ENCODE results near the gene RPS19.

Gene RPS19

GRCh38 chr19:41876847-41877832 is 17.1 kb downstream of the RPS19 start, which contains the start of gene CD79A:
Gene CD79A, plus strand, starts transcription at chr19:41877279. Its CDS starts 26 bp downstream, at chr19:41877305.
- TF ChIP-seq CTCF (IDR thresholded peaks at IDR 0.05; ENCODE audit: borderline replicate concordance, control extremely low read depth, extremely low read depth, insufficient read depth, missing control alignments): no peak
- in situ Hi-C loops (cut with MboI; ENCODE audit: low sequenced_read_pairs, unreplicated experiment): no loop called here
- DNase-seq (ENCODE audit: low spot score): peak; percentile 84

GRCh38 chr19:41877916-41878905 is 18.2 kb downstream of the RPS19 start:
- DNase-seq (ENCODE audit: low spot score): peak; percentile 77
- in situ Hi-C loops (cut with MboI; ENCODE audit: low sequenced_read_pairs, unreplicated experiment): no loop called here
- no peak for TF ChIP-seq CTCF (IDR thresholded peaks at IDR 0.05; ENCODE audit: borderline replicate concordance, control extremely low read depth, extremely low read depth, insufficient read depth, missing control alignments)

GRCh38 chr19:41879080-41879479 is 19.0 kb downstream of the RPS19 start:
- DNase-seq (ENCODE audit: low spot score): no peak
- no peak for TF ChIP-seq CTCF (IDR thresholded peaks at IDR 0.05; ENCODE audit: borderline replicate concordance, control extremely low read depth, extremely low read depth, insufficient read depth, missing control alignments)
- in situ Hi-C loops (cut with MboI; ENCODE audit: low sequenced_read_pairs, unreplicated experiment): no loop called here

GRCh38 chr19:41879670-41880328 is 19.7 kb downstream of the RPS19 start:
- in situ Hi-C loops (cut with MboI; ENCODE audit: low sequenced_read_pairs, unreplicated experiment): loop anchor here (10.0 kb wide), 1 partner anchor 65 kb away; no protein-coding TSS in a partner anchor
- no peak for TF ChIP-seq CTCF (IDR thresholded peaks at IDR 0.05; ENCODE audit: borderline replicate concordance, control extremely low read depth, extremely low read depth, insufficient read depth, missing control alignments)

GRCh38 chr19:41880329-41880708 is 20.3 kb downstream of the RPS19 start:
- DNase-seq (ENCODE audit: low spot score): no peak
- TF ChIP-seq CTCF (IDR thresholded peaks at IDR 0.05; ENCODE audit: borderline replicate concordance, control extremely low read depth, extremely low read depth, insufficient read depth, missing control alignments): no peak
- in situ Hi-C loops (cut with MboI; ENCODE audit: low sequenced_read_pairs, unreplicated experiment): loop anchor here (10.0 kb wide), 1 partner anchor 64 kb away; no protein-coding TSS in a partner anchor

More at GRCh38 chr19:41879670-41880328, 19.7 kb downstream of the RPS19 start:
- no peak for DNase-seq (ENCODE audit: low spot score)
